ENCODE results near the gene GLMN.
"Not testable (repeated sequence)": the region's sequence is repeated elsewhere in the genome, so short reads cannot be mapped to it uniquely, and the experiment has no call there.

GLMN gene

DNA sequence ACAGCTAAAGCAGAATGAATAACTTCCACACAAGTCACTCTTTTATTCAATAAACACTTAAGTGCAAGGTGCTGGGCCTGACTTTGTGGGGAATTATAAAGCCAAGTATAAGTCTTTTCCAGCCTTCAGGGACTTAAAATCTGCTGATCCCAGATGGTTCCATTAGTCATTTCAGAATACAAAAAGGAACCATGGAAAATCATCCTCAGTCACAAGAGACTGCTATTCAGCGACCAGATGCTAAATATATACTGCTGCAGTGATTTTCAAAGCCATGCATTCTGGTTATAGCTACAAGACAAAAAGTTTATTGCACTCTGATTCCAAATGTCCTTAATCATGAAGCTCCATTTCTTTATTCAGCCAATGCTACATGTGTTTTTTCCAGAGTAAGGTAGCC, 25.7 kb downstream of the GLMN start:
- no peak overlapping the region for H3K4me3 ChIP-seq (replicated peaks; ENCODE audit: low read depth, low read length)

DNA sequence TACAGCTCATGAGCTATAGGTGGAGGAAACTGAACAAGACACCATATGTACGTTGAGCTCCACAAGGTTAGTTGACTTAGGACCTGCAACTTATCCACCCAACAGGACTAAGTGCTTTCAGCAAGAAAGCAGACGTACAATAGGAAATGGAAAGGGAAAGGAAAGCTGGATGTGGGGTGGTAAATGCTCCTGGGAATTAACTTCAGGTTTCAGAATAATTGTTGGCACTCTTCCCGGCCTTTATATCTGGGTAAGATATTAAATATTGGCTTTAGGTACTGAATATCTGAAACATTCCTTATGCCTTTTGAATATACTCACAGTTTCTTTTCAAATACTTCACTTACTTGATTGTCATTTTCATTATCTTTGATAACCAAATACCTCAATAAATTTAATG, 36.3 kb downstream of the GLMN start:
- Histone ChIP-seq H3K27me3 (replicated peaks; ENCODE audit: control insufficient read depth, insufficient read depth, low read length) (no peaks in the 10 kb centered on the region), H3K4me3 (replicated peaks; ENCODE audit: low read depth, low read length) (no peak overlapping the region), H3K36me3 (ENCODE audit: control insufficient read depth, insufficient read depth, low read length) (no peaks in the 10 kb centered on the region; the same call in none of the 2 replicates)
- DNase-seq (ENCODE audit: extremely low read depth, insufficient read length), result no peak
- TF ChIP-seq, protein P1, sequence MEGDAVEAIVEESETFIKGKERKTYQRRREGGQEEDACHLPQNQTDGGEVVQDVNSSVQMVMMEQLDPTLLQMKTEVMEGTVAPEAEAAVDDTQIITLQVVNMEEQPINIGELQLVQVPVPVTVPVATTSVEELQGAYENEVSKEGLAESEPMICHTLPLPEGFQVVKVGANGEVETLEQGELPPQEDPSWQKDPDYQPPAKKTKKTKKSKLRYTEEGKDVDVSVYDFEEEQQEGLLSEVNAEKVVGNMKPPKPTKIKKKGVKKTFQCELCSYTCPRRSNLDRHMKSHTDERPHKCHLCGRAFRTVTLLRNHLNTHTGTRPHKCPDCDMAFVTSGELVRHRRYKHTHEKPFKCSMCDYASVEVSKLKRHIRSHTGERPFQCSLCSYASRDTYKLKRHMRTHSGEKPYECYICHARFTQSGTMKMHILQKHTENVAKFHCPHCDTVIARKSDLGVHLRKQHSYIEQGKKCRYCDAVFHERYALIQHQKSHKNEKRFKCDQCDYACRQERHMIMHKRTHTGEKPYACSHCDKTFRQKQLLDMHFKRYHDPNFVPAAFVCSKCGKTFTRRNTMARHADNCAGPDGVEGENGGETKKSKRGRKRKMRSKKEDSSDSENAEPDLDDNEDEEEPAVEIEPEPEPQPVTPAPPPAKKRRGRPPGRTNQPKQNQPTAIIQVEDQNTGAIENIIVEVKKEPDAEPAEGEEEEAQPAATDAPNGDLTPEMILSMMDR (IDR thresholded peaks at IDR 0.05; ENCODE audit: insufficient read depth, low read length, poor library complexity, severe bottlenecking), result no peak

More for the DNA sequence above, 25.7 kb downstream of the GLMN start:
- H3K36me3 ChIP-seq (ENCODE audit: control insufficient read depth, insufficient read depth, low read length), result peaks cover 4% of the 10 kb centered on the region
- DNase-seq (ENCODE audit: extremely low read depth, insufficient read length), result no peak
- TF ChIP-seq, protein P1 (IDR thresholded peaks at IDR 0.05; ENCODE audit: insufficient read depth, low read length, poor library complexity, severe bottlenecking), result no peak
- H3K27me3 ChIP-seq (replicated peaks; ENCODE audit: control insufficient read depth, insufficient read depth, low read length), result no peaks in the 10 kb centered on the region

DNA sequence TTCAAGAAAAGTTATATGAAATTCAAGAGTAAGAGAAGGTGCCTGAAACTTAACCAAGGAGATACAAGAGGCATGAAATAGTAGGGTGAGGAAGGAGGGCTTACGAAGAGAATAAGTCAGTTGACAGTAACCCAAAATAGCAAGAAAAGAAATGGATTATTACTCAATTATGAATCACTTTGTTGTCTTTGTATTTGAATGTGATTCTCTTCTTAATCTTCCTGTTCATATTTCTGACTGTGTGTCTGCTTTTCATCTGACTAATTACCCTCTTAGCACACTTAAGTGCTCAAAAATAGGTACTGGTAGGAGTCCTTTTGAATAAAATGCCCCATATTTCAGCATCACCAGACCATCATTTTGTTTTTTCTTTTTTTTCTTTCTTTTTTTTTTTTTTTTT, 39.4 kb downstream of the GLMN start:
- Histone ChIP-seq H3K36me3 (ENCODE audit: control insufficient read depth, insufficient read depth, low read length) (no peaks in the 10 kb centered on the region; the same call in none of the 2 replicates), H3K4me3 (replicated peaks; ENCODE audit: low read depth, low read length) (no peak overlapping the region), H3K27me3 (replicated peaks; ENCODE audit: control insufficient read depth, insufficient read depth, low read length) (no peaks in the 10 kb centered on the region)
- TF ChIP-seq, protein P1 (IDR thresholded peaks at IDR 0.05; ENCODE audit: insufficient read depth, low read length, poor library complexity, severe bottlenecking), result no peak
- DNase-seq (ENCODE audit: extremely low read depth, insufficient read length), result no peak

DNA sequence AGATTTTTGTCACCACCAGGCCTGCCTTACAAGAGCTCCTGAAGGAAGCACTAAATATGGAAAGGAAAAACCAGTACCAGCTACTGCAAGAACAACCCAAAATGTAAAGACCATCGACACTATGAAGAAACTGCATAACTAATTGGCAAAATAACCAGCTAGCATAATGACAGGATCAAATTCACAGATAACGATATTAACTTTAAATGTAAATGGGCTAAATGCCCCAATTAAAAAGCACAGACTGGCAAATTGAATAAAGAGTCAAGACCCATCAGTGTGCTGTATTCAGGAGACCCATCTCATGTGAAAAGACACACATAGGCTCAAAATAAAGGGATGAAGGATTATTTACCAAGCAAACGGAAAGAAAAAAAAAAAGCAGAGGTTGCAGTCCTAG, 44.1 kb downstream of the GLMN start:
- not testable (repeated sequence) for H3K27me3 ChIP-seq (replicated peaks; ENCODE audit: control insufficient read depth, insufficient read depth, low read length); H3K36me3 ChIP-seq (ENCODE audit: control insufficient read depth, insufficient read depth, low read length); H3K4me3 ChIP-seq (replicated peaks; ENCODE audit: low read depth, low read length); DNase-seq (ENCODE audit: extremely low read depth, insufficient read length)

DNA sequence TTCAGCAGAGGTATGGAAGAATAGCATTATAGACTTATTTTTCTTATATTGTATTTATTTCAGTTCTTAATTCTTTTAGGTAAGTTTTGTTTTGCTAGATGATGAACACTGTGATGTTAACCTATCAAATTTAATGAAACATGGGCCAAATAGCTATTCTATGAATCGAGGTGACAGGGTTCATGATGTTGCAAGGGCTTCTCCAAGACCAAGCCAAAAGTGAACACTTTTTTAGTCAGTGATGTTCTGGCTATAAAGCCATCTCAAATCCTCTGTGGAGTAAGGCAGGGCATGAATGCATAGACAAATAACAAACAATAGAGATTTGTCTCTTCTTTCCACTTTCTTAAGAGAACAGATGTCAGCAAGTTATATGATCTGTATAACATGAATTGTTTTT, 54.4 kb downstream of the GLMN start:
- H3K4me3 ChIP-seq (replicated peaks; ENCODE audit: low read depth, low read length), result no peak overlapping the region
- peaks cover 3% of the 10 kb centered on the region; the same call in 1 of the 2 replicates for H3K36me3 ChIP-seq (ENCODE audit: control insufficient read depth, insufficient read depth, low read length)
- TF ChIP-seq, protein P1 (IDR thresholded peaks at IDR 0.05; ENCODE audit: insufficient read depth, low read length, poor library complexity, severe bottlenecking), result no peak
- no peak for DNase-seq (ENCODE audit: extremely low read depth, insufficient read length)
- H3K27me3 ChIP-seq (replicated peaks; ENCODE audit: control insufficient read depth, insufficient read depth, low read length), result no peaks in the 10 kb centered on the region

DNA sequence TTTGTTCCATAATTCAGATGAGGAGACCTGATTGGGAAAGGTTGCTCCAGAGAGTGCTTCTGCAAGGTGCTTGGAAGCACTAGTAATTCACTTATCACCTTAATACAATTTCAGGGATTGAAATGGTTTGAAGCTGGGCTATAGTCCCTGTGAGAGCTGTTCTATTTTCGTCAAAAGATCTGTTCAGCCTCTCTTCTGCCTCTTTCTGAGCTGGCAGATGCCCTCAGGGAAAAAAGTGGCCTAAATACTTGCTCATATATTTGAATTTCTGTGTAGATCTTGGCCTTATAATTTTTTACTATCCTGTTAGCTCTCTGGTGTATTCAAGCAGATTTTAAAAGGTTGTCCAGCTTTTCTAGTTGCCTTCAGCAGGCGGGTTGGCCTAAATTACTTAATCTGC, 58.8 kb downstream of the GLMN start:
- Histone ChIP-seq H3K27me3 (replicated peaks; ENCODE audit: control insufficient read depth, insufficient read depth, low read length) (no peaks in the 10 kb centered on the region), H3K4me3 (replicated peaks; ENCODE audit: low read depth, low read length) (no peak overlapping the region), H3K36me3 (ENCODE audit: control insufficient read depth, insufficient read depth, low read length) (no peaks in the 10 kb centered on the region)
- TF ChIP-seq, protein P1 (IDR thresholded peaks at IDR 0.05; ENCODE audit: insufficient read depth, low read length, poor library complexity, severe bottlenecking), result no peak
- DNase-seq (ENCODE audit: extremely low read depth, insufficient read length), result no peak
